ENCODE data around the gene IFT122.

The IFT122 gene

GRCh38 chr3:129519896-129520715 lies 80.1 kb downstream of the IFT122 start:
- no peak for DNase-seq

- DNase-seq: no peak
Measured at GRCh38 chr3:129520960-129521359, 80.9 kb downstream of the IFT122 start.

GRCh38 chr3:129521611-129522010 lies 81.6 kb downstream of the IFT122 start:
- no peak for DNase-seq

- no peak for DNase-seq
Measured at GRCh38 chr3:129522953-129523352, 82.9 kb downstream of the IFT122 start.

GRCh38 chr3:129524081-129524480 lies 84.1 kb downstream of the IFT122 start:
- no peak for DNase-seq

- no peak for DNase-seq
Measured at GRCh38 chr3:129525341-129525968, 85.4 kb downstream of the IFT122 start.

- DNase-seq: no peak
Measured at GRCh38 chr3:129526121-129526900, 86.3 kb downstream of the IFT122 start.

GRCh38 chr3:129527262-129527661 lies 87.2 kb downstream of the IFT122 start:
- no peak for DNase-seq

- no peak for DNase-seq
Measured at GRCh38 chr3:129528589-129529100, 88.6 kb downstream of the IFT122 start, which contains the start of gene RHO. Gene RHO, plus strand, starts transcription at chr3:129528639. Its CDS starts 95 bp downstream, at chr3:129528734.

GRCh38 chr3:129529436-129530210 lies 89.6 kb downstream of the IFT122 start:
- no peak for DNase-seq

- DNase-seq: no peak
Measured at GRCh38 chr3:129530251-129530791, 90.3 kb downstream of the IFT122 start.

- no peak for DNase-seq
Measured at GRCh38 chr3:129530821-129531220, 90.8 kb downstream of the IFT122 start.

- DNase-seq: no peak
Measured at GRCh38 chr3:129531699-129532098, 91.7 kb downstream of the IFT122 start.

- no peak for DNase-seq
Measured at GRCh38 chr3:129532261-129532660, 92.2 kb downstream of the IFT122 start.

- DNase-seq: no peak
Measured at GRCh38 chr3:129533406-129533805, 93.4 kb downstream of the IFT122 start.

- no peak for DNase-seq
Measured at GRCh38 chr3:129534428-129535027, 94.5 kb downstream of the IFT122 start.

- DNase-seq: no peak
Measured at GRCh38 chr3:129535075-129535474, 95.1 kb downstream of the IFT122 start.

GRCh38 chr3:129536374-129536667 lies 96.3 kb downstream of the IFT122 start:
- DNase-seq: no peak

GRCh38 chr3:129536804-129537203 lies 96.8 kb downstream of the IFT122 start:
- DNase-seq: no peak

GRCh38 chr3:129539206-129539605 lies 99.2 kb downstream of the IFT122 start:
- no peak for DNase-seq

GRCh38 chr3:129540776-129541516 lies 100.9 kb downstream of the IFT122 start:
- DNase-seq: no peak
